Natural killer cell (primary cell): Measurements from ENCODE around the gene CEACAM16. TPM values are rescaled to one million over a fixed set of nuclear protein-coding genes. Genes with fewer than 3 reads are reported as not detected.

ENCODE experiments used
- ATAC-seq, 3 donors: fragments of 150-1000 bp in 2 of 3; fragments of 200-7000 bp in 1 of 3; cut with Tn5 transposase; 1 replicate in 1 of 3; 2 replicates in 2 of 3; pipeline ENCODE4 v1.10.0; 2021; ENCODE audit warnings: mild to moderate bottlenecking in 2 of 3, moderate library complexity in 2 of 3
- DNase-seq, 2 donors: peaks; one replicate each; pipeline versions ENCODE4 v3.0.0 to v3.0.0-alpha.2; 2013 to 2021; ENCODE audit warnings: mixed read lengths in 1 of 2
- H3K27ac ChIP-seq: one replicate; pipeline ENCODE4 v1.5.1; 2013; ENCODE audit warnings: mild to moderate bottlenecking, low read length
- H3K27me3 ChIP-seq: one replicate; pipeline ENCODE4 v1.6.1; 2013; ENCODE audit warnings: low read length; ENCODE audit not compliant: control insufficient read depth, insufficient read depth
- H3K36me3 ChIP-seq: one replicate; pipeline ENCODE4 v1.6.1; 2013; ENCODE audit warnings: low read length; ENCODE audit not compliant: control insufficient read depth, insufficient read depth
- H3K4me1 ChIP-seq: one replicate; pipeline ENCODE4 v1.6.1; 2013; ENCODE audit warnings: low read length; ENCODE audit not compliant: control insufficient read depth, insufficient read depth
- H3K4me3 ChIP-seq: one replicate; pipeline ENCODE4 v1.5.1; 2013; ENCODE audit warnings: low read length
- H3K9me3 ChIP-seq: one replicate; pipeline ENCODE4 v1.6.1; 2013; ENCODE audit warnings: low read length; ENCODE audit not compliant: control insufficient read depth, insufficient read depth
- H3K27ac Mint-ChIP-seq, 2 donors: one replicate each; pipeline ENCODE4 v1.8.0; 2022; ENCODE audit warnings: mild to moderate bottlenecking in 2 of 2, mixed read lengths in 2 of 2, moderate library complexity in 1 of 2
- H3K27me3 Mint-ChIP-seq, 2 donors: one replicate each; pipeline ENCODE4 v1.8.0; 2022; ENCODE audit warnings: low read depth in 2 of 2, mixed read lengths in 2 of 2
- H3K36me3 Mint-ChIP-seq: one replicate; pipeline ENCODE4 v1.8.0; 2022; ENCODE audit warnings: mixed read lengths
- H3K4me1 Mint-ChIP-seq, 2 donors: one replicate each; pipeline ENCODE4 v1.8.0; 2022; ENCODE audit warnings: mixed read lengths in 2 of 2
- H3K4me3 Mint-ChIP-seq: one replicate; pipeline ENCODE4 v1.8.0; 2022; ENCODE audit warnings: mild to moderate bottlenecking, moderate library complexity, mixed read lengths
- H3K9me3 Mint-ChIP-seq, 2 donors: one replicate each; pipeline ENCODE4 v1.8.0; 2022; ENCODE audit warnings: mixed read lengths in 2 of 2
- WGBS: methylation state at CpG from one replicate; pipeline ENCODE4 v1.1.7; 2013; ENCODE audit warnings: missing lambda C conversion rate; ENCODE audit not compliant: insufficient coverage; 5-methylcytosine and 5-hydroxymethylcytosine counted together
- intact Hi-C: fragments of 100-400 bp; cut with micrococcal nuclease; formaldehyde crosslinking; loops from one replicate; pipeline ENCODE4 v1.14.2; 2022
- total RNA-seq, 4 donors: library from RNA; stranded (reverse); fragments of 120-200 nt in 1 of 4; gene quantifications; one replicate each; pipeline versions ENCODE4 v1.2.3 to v1.2.4, GENCODE V29; 2013 to 2022
- TF ChIP-seq, protein P1 (sequence below): fragments of 200-600 bp; IDR thresholded peaks from one replicate; pipeline ENCODE4 v1.8.0; 2022; ENCODE audit warnings: antibody characterized with exemption

Gene CEACAM16
- total RNA-seq, 3 donors from 2014 or later (not counting 1 experiment from before 2014, with no cell fraction given): not detected

DNA sequence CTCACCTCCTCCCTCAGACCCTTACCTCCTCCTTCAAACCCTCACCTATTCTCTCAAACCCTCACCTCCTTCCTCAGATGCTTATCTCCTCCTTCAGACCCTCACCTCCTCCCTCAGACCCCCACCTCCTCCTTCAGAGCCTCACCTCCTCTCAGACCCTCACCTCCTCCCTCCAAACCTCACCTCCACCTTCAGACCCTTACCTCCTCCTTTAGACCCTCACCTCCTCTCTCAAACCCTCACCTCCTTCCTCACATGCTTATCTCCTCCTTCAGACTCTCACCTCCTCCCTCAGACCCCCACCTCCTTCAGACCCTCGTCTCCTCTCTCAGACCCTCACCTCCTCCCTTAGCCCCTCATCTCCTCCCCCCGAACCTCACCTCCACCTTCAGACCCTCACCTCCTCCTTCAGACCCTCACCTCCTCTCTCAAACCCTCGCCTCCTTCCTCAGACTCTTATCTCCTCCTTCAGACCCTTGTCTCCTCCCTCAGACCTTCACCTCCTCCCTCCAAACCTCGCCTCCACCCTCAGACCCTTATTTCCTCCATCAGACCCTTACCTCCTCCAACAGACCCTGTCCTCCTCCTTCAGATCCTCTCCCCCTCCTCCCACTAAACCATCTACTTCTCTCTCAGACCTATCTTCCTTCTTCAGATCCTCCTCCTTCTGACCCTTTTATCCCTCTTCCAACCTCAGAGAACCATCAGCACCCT, 47.1 kb downstream of the CEACAM16 start:
- peaks cover 28 to 67% of the 10 kb centered on the region in 2 donors for H3K4me1 Mint-ChIP-seq
- H3K36me3 ChIP-seq: peaks cover 4% of the 10 kb centered on the region
- WGBS: 77% methylated on average over 4 of the region's 4 CpGs

GRCh38 chr19:44746616-44746945, 47.6 kb downstream of the CEACAM16 start:
- Mint-ChIP-seq H3K4me1 (peaks cover 28 to 68% of the 10 kb centered on the region in 2 donors), H3K9me3 (no peaks in the 10 kb centered on the region), H3K4me3 (peak overlapping the region; percentile 72), H3K27ac (peak overlapping the region; percentile 88 to 93), H3K27me3 (no peaks in the 10 kb centered on the region), H3K36me3 (no peaks in the 10 kb centered on the region)
- WGBS: 90% methylated on average over 5 of the region's 5 CpGs
- intact Hi-C loops: no loop called here
- H3K4me3 ChIP-seq: no peak overlapping the region
- no peaks in the 10 kb centered on the region for H3K27me3 ChIP-seq
- peaks cover 7% of the 10 kb centered on the region for H3K36me3 ChIP-seq
- TF ChIP-seq, protein P1, sequence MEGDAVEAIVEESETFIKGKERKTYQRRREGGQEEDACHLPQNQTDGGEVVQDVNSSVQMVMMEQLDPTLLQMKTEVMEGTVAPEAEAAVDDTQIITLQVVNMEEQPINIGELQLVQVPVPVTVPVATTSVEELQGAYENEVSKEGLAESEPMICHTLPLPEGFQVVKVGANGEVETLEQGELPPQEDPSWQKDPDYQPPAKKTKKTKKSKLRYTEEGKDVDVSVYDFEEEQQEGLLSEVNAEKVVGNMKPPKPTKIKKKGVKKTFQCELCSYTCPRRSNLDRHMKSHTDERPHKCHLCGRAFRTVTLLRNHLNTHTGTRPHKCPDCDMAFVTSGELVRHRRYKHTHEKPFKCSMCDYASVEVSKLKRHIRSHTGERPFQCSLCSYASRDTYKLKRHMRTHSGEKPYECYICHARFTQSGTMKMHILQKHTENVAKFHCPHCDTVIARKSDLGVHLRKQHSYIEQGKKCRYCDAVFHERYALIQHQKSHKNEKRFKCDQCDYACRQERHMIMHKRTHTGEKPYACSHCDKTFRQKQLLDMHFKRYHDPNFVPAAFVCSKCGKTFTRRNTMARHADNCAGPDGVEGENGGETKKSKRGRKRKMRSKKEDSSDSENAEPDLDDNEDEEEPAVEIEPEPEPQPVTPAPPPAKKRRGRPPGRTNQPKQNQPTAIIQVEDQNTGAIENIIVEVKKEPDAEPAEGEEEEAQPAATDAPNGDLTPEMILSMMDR: no peak
- ATAC-seq (no peak), DNase-seq (no peak)
- H3K9me3 ChIP-seq: no peaks in the 10 kb centered on the region
- peaks cover 60% of the 10 kb centered on the region for H3K4me1 ChIP-seq
- H3K27ac ChIP-seq: peak overlapping the region; percentile 87

More for the DNA sequence above, 47.1 kb downstream of the CEACAM16 start:
- no peaks in the 10 kb centered on the region for H3K36me3 Mint-ChIP-seq
- H3K27ac Mint-ChIP-seq: peak overlapping the region; percentile 88 to 93
- H3K9me3 Mint-ChIP-seq: no peaks in the 10 kb centered on the region
- no peaks in the 10 kb centered on the region for H3K27me3 Mint-ChIP-seq
- H3K4me3 Mint-ChIP-seq: peak overlapping the region; percentile 59
- ATAC-seq (no peak), DNase-seq (no peak)
- Histone ChIP-seq H3K9me3 (no peaks in the 10 kb centered on the region), H3K27ac (peak overlapping the region; percentile 87), H3K4me1 (peaks cover 60% of the 10 kb centered on the region), H3K27me3 (no peaks in the 10 kb centered on the region), H3K4me3 (no peak overlapping the region)
- intact Hi-C loops: no loop called here
- TF ChIP-seq, protein P1: no peak

DNA sequence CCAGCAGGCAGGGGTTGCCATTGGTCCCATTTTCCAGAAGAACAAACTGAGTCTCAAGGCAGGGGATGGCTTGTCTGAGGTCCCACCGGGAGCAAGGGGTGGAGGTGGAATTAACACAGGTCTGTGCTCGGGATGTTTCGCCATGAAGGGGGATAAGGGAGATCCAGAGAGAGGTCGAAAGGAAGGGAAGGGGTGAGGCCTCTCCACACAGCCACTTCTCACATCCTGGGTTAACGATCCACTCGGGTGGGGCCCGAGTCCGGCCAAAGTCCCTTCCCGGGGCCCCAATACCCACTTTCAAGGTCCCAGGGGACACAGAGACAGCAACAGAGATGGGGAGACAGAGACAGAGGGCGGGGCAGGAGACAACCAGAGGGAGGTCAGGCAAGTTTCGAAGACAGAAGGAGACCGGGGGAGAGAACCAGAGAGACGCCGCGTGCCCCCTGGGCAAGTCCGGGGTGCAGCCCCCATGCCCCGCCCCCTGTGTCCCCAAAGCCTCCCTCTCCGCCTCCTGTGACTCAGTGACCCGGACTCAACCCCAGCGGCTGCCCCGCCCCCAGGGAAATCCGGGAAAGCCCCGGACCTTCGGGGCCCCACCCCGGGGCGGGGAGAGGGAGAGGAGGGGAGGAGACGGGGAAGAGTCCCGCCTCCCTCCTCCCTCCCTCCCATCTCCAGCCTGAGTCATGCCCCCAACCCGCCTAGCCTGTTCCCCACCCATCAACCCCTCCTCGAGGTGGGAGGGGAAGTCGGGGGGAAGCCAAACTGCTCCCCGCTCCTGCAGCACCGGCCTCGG, 48.2 kb downstream of the CEACAM16 start:
- ATAC-seq (peak; percentile 67 to 79 (median 74)), DNase-seq (peak; percentile 90 to 96)
- Histone ChIP-seq H3K4me1 (peaks cover 59% of the 10 kb centered on the region), H3K4me3 (peak overlapping the region; percentile 57), H3K27ac (peak overlapping the region; percentile 87), H3K9me3 (no peaks in the 10 kb centered on the region), H3K27me3 (no peaks in the 10 kb centered on the region), H3K36me3 (peaks cover 7% of the 10 kb centered on the region)
- Mint-ChIP-seq H3K27me3 (no peaks in the 10 kb centered on the region), H3K36me3 (no peaks in the 10 kb centered on the region), H3K27ac (peak overlapping the region; percentile 88 to 93), H3K9me3 (no peaks in the 10 kb centered on the region), H3K4me1 (peaks cover 29 to 64% of the 10 kb centered on the region in 2 donors), H3K4me3 (peak overlapping the region; percentile 89)
- intact Hi-C loops: loop anchor here (1.0 kb wide), 1 partner anchor 14 kb away; no protein-coding TSS in a partner anchor
- TF ChIP-seq, protein P1: no peak
- 19% methylated on average over 22 of the region's 34 CpGs for WGBS
